Gastroesophageal sphincter (tissue), 4 donors: ENCODE measurements around the gene CRYL1. TPM values are rescaled to one million over a fixed set of nuclear protein-coding genes. Genes with fewer than 3 reads are reported as not detected.

Experiments used
- ATAC-seq: fragments of 150-250 bp; one replicate; pipeline ENCODE4 v1.9.1; 2016; ENCODE audit warnings: mild to moderate bottlenecking, moderate library complexity
- H3K27ac ChIP-seq, 4 donors: fragments of 200-600 bp; sonication (generic) in 3 of 4; 1 replicate in 3 of 4; 2 replicates in 1 of 4; pipeline ENCODE4 v1.5.1; 2016 to 2019
- H3K27me3 ChIP-seq: fragments of 200-600 bp; sonication (generic); one replicate; pipeline ENCODE4 v1.5.1; 2019
- H3K36me3 ChIP-seq, 2 donors: fragments of 200-600 bp; sonication (generic); one replicate each; pipeline ENCODE4 v1.5.1; 2019; ENCODE audit warnings: control low read depth in 1 of 2
- H3K4me1 ChIP-seq, 3 donors: fragments of 200-600 bp; sonication (generic); 1 replicate in 2 of 3; 2 replicates in 1 of 3; pipeline ENCODE4 v1.5.1; 2016 to 2019; ENCODE audit warnings: control low read depth in 2 of 3
- H3K4me3 ChIP-seq, 2 donors: fragments of 200-600 bp; sonication (generic); one replicate each; pipeline ENCODE4 v1.5.1; 2019; ENCODE audit warnings: mild to moderate bottlenecking in 1 of 2, moderate library complexity in 1 of 2
- H3K9me3 ChIP-seq, 3 donors: fragments of 200-600 bp; sonication (generic); one replicate each; pipeline ENCODE4 v1.5.1; 2017 to 2019; ENCODE audit warnings: control low read depth in 2 of 3
- CTCF ChIP-seq, 4 experiments: fragments of 200-600 bp in 2 of 4; fragments of 450-650 bp in 2 of 4; sonication (generic) in 1 of 4; IDR thresholded peaks; one replicate each; pipeline ENCODE4 v1.5.1; 2017 to 2019; ENCODE audit warnings: antibody characterized with exemption in 4 of 4, mild to moderate bottlenecking in 2 of 4, moderate library complexity in 2 of 4
- EP300 ChIP-seq: sonication (generic); formaldehyde crosslinking; IDR thresholded peaks from one replicate; pipeline ENCODE4 v1.6.1; 2017; ENCODE audit warnings: antibody characterized with exemption, mild to moderate bottlenecking
- POLR2A ChIP-seq, 2 donors: fragments of 450-650 bp; IDR thresholded peaks; one replicate each; pipeline ENCODE4 v1.6.1; 2017; ENCODE audit warnings: antibody characterized with exemption in 2 of 2, mild to moderate bottlenecking in 2 of 2, moderate library complexity in 1 of 2
- POLR2AphosphoS5 ChIP-seq: sonication (generic); formaldehyde crosslinking; IDR thresholded peaks from one replicate; pipeline ENCODE4 v1.6.1; 2017; ENCODE audit warnings: antibody characterized with exemption
- whole genome bisulfite sequencing, 2 donors: methylation state at CpG; one replicate each; pipeline ENCODE4 v1.1.5; 2018; ENCODE audit warnings: low coverage in 1 of 2; 5-methylcytosine and 5-hydroxymethylcytosine counted together
- total RNA-seq, 4 donors: library from RNA; depleted of rRNA; stranded (reverse); fragments of >200 nt; gene quantifications; one replicate each; pipeline ENCODE4 v1.1.0, GENCODE V29; 2016

The CRYL1 gene
- total RNA-seq, 4 donors from 2014 or later: 45.9 to 55.9 (median 47.0) TPM

GRCh38 chr13:20528452-20528851 lies 2.8 kb upstream of the CRYL1 start:
- no peaks in the 10 kb centered on the region for H3K36me3 ChIP-seq
- TF ChIP-seq POLR2A (IDR thresholded peaks at IDR 0.05) (no peak), EP300 (no peak), POLR2AphosphoS5 (no peak), CTCF (IDR thresholded peaks at IDR 0.05) (no peak)
- H3K27me3 ChIP-seq: peaks cover 4% of the 10 kb centered on the region
- H3K9me3 ChIP-seq: no peaks in the 10 kb centered on the region
- H3K4me3 ChIP-seq: no peak overlapping the region
- peaks cover 0 to 29% (median 4%) of the 10 kb centered on the region in 3 donors for H3K4me1 ChIP-seq
- ATAC-seq: no peak
- 55 to 77% methylated on average over 2 of the region's 2 CpGs for WGBS, 2 donors
- H3K27ac ChIP-seq: no peak overlapping the region

GRCh38 chr13:20526664-20527063 lies 1.0 kb upstream of the CRYL1 start:
- peak overlapping the region in 3 of 4 donors; percentile 87 to 91 (median 87) for H3K27ac ChIP-seq
- H3K9me3 ChIP-seq: no peaks in the 10 kb centered on the region
- no peak for ATAC-seq
- peaks cover 0 to 34% (median 4%) of the 10 kb centered on the region in 3 donors for H3K4me1 ChIP-seq
- no peak for TF ChIP-seq POLR2AphosphoS5
- TF ChIP-seq CTCF (IDR thresholded peaks at IDR 0.05): no peak
- TF ChIP-seq POLR2A (IDR thresholded peaks at IDR 0.05): no peak
- TF ChIP-seq EP300: no peak
- peaks cover 2% of the 10 kb centered on the region for H3K27me3 ChIP-seq
- 36 to 48% methylated on average over 5 to 6 of the region's 6 CpGs for WGBS, 2 donors
- peak overlapping the region; percentile 67 to 97 for H3K4me3 ChIP-seq
- no peaks in the 10 kb centered on the region for H3K36me3 ChIP-seq

DNA sequence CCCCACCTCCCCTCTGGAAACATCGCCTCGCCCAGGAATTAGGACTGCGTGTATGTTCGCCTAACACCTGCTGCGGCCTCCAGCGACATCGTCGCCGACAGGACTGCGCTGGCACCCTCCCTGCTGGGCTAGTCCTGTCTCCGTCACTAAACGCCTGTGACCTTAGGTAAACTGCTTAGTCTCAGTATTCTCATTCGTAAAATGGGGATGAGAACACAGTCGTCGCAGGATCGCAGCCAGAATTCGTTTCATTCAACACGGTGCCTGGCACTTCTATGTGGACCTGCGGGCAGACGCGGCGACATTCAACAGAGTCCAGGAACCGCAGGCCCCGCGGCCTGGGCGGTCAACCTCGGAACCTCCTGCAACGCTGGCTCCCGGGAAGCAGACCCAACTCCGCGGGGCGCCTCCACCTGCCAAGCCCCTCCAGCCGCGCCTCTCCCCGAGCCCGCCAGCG lies 485 bp downstream of the CRYL1 start:
- peak; percentile 18 for ATAC-seq
- TF ChIP-seq EP300 (no peak), CTCF (IDR thresholded peaks at IDR 0.05) (no peak), POLR2A (IDR thresholded peaks at IDR 0.05) (no peak), POLR2AphosphoS5 (no peak)
- H3K4me1 ChIP-seq: peaks cover 0 to 34% (median 4%) of the 10 kb centered on the region in 3 donors
- H3K9me3 ChIP-seq: no peaks in the 10 kb centered on the region
- peak overlapping the region; percentile 67 to 97 for H3K4me3 ChIP-seq
- no peaks in the 10 kb centered on the region for H3K27me3 ChIP-seq
- H3K27ac ChIP-seq: peak overlapping the region; percentile 27 to 91 (median 87)
- 0% methylated on average over 2 to 13 of the region's 37 CpGs for WGBS, 2 donors
- no peaks in the 10 kb centered on the region for H3K36me3 ChIP-seq

DNA sequence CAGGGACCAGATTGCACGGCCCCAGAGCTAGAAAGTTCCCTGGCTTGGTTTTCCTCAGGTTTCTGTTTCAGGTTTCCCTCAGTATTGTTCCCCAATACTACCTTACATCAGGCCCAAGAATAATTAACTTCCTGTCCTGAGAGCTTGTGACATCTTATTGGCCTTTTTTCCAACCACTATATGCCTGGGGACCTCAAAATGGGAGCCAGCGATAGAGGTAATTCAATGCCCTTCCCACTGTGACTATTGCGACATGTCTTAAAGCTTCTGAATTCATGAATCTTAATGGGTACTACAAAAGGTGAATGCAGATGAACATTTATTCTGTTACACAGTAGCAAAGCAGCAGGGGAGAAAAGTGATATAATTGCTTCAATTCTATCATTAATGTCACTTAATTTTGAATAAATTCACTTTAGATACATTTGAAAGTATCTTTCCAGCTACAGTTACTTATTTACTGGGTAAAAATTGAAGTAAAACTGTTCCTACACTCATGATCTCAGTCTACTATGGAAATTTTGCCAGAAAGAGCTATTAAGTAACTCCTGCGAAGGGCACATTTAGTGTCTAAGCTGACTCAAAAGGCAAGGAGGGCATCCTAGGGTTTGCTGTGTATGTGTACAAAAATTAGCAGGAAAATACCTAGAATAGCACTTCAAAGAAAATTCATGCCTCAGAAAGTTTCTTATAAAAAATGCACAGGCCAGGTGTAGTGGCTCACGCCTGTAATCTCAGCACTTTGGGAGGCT lies 4.1 kb downstream of the CRYL1 start:
- Histone ChIP-seq H3K9me3 (no peaks in the 10 kb centered on the region), H3K27me3 (no peaks in the 10 kb centered on the region), H3K4me3 (no peak overlapping the region), H3K36me3 (no peaks in the 10 kb centered on the region), H3K27ac (no peak overlapping the region), H3K4me1 (peaks cover 0 to 28% (median 4%) of the 10 kb centered on the region in 3 donors)
- ATAC-seq: no peak
- TF ChIP-seq POLR2A (IDR thresholded peaks at IDR 0.05): no peak
- TF ChIP-seq POLR2AphosphoS5: no peak
- no peak for TF ChIP-seq EP300
- TF ChIP-seq CTCF (IDR thresholded peaks at IDR 0.05): no peak
- 76 to 90% methylated on average over 5 of the region's 5 CpGs for WGBS, 2 donors

- H3K9me3 ChIP-seq: no peaks in the 10 kb centered on the region
- no peak overlapping the region for H3K27ac ChIP-seq
- H3K4me3 ChIP-seq: no peak overlapping the region
- no peaks in the 10 kb centered on the region for H3K36me3 ChIP-seq
- peaks cover 0 to 19% (median 4%) of the 10 kb centered on the region in 3 donors for H3K4me1 ChIP-seq
- ATAC-seq: no peak
- TF ChIP-seq POLR2AphosphoS5 (no peak), EP300 (no peak), POLR2A (IDR thresholded peaks at IDR 0.05) (no peak), CTCF (IDR thresholded peaks at IDR 0.05) (no peak)
- WGBS, 2 donors: 89 to 94% methylated on average over 1 of the region's 1 CpG
- no peaks in the 10 kb centered on the region for H3K27me3 ChIP-seq
Measured at GRCh38 chr13:20519875-20520274, 5.8 kb downstream of the CRYL1 start.
